ENCODE data around the gene CHST3.

CHST3 gene

DNA sequence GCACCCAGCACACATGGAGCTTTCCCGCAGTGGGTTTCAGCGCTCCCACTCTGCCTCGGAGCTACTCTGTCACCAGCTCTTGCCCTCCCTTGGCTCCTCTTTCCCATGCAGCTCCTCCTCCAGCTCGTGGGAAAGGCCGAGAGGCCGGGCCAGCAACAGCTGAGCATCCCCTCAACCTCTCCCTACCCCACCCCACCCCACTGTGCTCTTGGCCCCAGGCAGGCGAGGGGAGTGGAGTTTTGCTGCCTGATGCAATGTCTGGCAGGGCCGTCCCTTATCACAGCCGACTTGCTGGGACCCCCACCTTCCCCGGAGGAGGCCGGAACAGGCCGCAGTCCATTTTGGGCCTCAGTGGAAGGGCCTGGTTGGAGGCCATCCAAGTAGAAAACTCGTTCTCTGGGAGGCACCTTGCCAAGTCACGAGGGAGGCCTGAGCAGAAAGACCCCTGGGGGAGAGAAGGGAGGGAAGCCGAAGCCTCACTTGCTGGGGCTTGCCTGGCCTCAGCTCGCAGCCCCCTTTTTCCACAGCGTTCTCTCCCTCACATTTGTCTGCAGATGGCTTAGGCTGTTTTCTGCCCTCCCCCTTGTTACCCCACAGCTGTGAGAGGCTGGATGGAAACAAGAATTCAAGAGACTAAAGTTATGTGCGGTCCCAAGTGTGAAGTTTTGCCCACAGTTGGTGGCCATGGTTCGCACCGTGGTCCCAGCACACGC is 35.3 kb downstream of the CHST3 start:
- TF ChIP-seq, protein P1, sequence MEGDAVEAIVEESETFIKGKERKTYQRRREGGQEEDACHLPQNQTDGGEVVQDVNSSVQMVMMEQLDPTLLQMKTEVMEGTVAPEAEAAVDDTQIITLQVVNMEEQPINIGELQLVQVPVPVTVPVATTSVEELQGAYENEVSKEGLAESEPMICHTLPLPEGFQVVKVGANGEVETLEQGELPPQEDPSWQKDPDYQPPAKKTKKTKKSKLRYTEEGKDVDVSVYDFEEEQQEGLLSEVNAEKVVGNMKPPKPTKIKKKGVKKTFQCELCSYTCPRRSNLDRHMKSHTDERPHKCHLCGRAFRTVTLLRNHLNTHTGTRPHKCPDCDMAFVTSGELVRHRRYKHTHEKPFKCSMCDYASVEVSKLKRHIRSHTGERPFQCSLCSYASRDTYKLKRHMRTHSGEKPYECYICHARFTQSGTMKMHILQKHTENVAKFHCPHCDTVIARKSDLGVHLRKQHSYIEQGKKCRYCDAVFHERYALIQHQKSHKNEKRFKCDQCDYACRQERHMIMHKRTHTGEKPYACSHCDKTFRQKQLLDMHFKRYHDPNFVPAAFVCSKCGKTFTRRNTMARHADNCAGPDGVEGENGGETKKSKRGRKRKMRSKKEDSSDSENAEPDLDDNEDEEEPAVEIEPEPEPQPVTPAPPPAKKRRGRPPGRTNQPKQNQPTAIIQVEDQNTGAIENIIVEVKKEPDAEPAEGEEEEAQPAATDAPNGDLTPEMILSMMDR (IDR thresholded peaks at IDR 0.05; ENCODE audit: borderline replicate concordance, control extremely low read depth, extremely low read depth, insufficient read depth, missing control alignments), result no peak
- no peak for DNase-seq (ENCODE audit: low spot score)
- in situ Hi-C loops (cut with MboI; ENCODE audit: low sequenced_read_pairs, unreplicated experiment), result no loop called here

DNA sequence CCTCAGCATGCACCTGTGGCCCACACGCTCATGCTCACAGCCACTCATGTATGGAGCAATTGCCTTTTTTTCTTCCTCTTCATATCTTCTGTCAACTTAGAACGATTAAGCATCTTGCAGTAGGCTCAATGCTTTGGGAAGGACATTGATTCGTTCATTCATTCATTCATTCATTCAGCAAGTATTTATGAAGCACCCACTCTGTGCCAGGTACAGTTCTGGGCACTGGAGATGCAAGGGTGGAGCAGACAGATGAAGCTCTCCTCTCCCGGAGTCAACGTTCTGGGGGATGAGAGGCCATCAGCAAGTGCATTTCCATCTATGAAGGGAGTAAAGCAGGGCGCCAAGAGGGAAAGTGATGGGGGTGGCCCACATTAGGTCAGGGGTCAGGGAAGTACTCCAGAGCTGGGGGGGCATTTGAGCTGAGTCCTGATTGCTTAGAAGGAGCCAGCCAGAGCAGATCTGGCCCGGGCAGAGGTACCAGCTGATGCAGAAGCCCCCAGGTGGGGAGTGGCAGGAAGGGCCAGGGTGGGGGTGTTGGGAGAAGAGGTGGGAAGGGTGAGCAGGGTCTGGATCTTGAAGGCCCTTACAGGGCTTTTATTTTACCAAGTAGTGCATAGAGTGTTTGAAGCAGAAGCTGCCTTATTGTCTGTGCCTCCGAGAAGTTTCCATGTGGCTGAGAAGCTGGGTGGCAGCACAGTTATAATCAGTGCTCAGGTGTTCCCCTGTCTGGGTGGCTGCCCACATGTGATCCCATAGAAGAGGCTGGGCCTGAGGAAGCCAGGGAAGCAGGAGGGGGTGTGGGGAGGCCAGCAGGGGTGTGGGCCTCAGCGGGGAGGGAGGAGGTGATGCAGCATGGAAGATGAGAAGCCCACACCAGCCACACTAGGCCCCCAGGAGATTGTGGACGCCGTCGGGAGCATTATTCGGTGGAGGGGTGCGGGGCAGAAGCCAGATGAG is 36.2 kb downstream of the CHST3 start:
- DNase-seq (ENCODE audit: low spot score), result no peak
- TF ChIP-seq, protein P1 (IDR thresholded peaks at IDR 0.05; ENCODE audit: borderline replicate concordance, control extremely low read depth, extremely low read depth, insufficient read depth, missing control alignments), result no peak
- in situ Hi-C loops (cut with MboI; ENCODE audit: low sequenced_read_pairs, unreplicated experiment), result no loop called here

DNA sequence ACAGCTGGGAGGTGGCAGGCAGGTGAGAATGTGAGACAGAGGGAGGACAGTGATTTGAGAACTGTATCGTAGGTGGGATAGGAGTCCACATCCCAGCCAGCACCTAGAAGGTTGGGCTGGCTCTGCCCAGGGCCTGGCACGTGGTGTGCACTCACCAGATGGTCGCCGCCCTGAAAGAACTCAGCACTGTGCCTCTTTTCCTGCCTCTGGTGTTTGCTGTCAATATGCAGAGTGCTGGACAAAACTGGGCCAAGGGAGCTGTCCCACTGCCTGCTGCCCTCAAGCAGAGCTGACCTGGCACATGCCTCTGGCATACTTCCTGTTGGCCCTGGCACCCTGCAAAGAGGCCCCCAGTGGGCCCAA is 36.8 kb downstream of the CHST3 start:
- in situ Hi-C loops (cut with MboI; ENCODE audit: low sequenced_read_pairs, unreplicated experiment), result no loop called here
- TF ChIP-seq, protein P1 (IDR thresholded peaks at IDR 0.05; ENCODE audit: borderline replicate concordance, control extremely low read depth, extremely low read depth, insufficient read depth, missing control alignments), result no peak
- DNase-seq (ENCODE audit: low spot score), result no peak

DNA sequence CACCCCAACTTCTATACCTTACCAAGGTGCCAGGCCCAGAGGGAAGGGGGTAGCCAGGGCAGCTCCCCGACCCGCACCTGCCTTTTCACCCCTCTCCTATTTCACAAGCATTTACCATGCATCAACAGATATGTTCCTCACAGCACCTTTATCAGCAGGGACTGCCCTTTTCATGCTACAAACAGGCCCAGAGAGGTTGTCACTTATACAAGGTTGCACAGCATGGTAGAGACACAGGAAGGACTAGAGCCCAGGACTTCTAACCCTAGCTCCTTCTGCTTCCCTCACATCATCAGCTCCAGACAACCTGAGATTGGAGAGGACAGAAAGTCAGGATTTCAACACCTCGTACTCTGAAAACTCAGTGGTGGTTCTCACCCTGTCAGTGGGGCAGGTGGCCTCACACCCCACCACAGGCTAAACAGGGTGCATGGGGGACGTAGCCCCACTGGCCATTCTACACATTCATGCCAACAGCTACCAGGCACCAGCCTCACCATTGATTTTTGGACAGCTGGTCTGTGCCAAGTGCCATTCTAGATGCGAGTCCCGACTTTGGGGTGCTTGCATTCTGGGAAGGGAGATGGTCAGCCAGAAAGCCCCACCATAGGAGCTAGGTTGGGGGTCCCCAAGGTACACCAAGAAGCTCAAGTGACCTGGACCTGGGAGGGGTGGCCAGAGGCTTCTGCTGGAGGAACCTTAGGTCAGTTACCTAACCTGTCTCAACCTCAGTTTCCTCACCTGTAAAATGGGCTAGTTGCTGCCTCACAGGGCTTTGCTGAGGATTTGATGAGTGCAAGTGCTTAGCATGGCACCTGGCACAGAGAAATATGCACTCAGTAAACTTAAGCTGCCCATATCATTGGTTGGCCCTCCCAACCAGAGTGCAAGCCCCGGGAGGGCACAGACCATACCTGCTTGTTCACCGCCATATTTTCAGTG is 38.4 kb downstream of the CHST3 start:
- DNase-seq (ENCODE audit: low spot score), result no peak
- TF ChIP-seq, protein P1 (IDR thresholded peaks at IDR 0.05; ENCODE audit: borderline replicate concordance, control extremely low read depth, extremely low read depth, insufficient read depth, missing control alignments), result no peak
- in situ Hi-C loops (cut with MboI; ENCODE audit: low sequenced_read_pairs, unreplicated experiment), result no loop called here

DNA sequence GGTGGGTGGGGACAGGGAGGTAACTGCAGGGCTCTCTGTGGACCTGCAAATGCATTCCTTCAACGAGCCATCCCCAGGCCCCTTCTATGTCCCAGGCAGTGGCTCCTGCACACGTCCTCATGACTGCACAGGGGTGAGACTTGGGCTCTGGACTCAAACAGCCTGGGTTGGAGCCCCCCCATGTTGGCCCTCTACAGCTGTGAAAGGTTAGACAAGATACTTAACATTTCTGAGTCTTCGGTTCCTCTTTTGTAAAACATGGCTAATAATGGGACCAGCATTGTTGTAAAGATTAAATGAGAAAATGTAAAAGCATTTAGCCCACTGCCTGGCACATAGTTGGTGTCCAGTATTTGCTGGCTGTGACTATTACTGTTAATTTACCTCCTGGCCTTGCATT is 41.8 kb downstream of the CHST3 start:
- in situ Hi-C loops (cut with MboI; ENCODE audit: low sequenced_read_pairs, unreplicated experiment), result no loop called here
- TF ChIP-seq, protein P1 (IDR thresholded peaks at IDR 0.05; ENCODE audit: borderline replicate concordance, control extremely low read depth, extremely low read depth, insufficient read depth, missing control alignments), result no peak
- no peak for DNase-seq (ENCODE audit: low spot score)

Measured in GM13976 (cell line).